GM20431 (cell line): ENCODE data around the gene MYO19.

Experiments
- in situ Hi-C: fragments of 300-500 bp; cut with MseI, MboI; formaldehyde crosslinking; loops from one replicate; pipeline ENCODE4 v1.15.0; 2020; ENCODE audit warnings: low sequenced_read_pairs; ENCODE audit not compliant: unreplicated experiment

The MYO19 gene, protein sequence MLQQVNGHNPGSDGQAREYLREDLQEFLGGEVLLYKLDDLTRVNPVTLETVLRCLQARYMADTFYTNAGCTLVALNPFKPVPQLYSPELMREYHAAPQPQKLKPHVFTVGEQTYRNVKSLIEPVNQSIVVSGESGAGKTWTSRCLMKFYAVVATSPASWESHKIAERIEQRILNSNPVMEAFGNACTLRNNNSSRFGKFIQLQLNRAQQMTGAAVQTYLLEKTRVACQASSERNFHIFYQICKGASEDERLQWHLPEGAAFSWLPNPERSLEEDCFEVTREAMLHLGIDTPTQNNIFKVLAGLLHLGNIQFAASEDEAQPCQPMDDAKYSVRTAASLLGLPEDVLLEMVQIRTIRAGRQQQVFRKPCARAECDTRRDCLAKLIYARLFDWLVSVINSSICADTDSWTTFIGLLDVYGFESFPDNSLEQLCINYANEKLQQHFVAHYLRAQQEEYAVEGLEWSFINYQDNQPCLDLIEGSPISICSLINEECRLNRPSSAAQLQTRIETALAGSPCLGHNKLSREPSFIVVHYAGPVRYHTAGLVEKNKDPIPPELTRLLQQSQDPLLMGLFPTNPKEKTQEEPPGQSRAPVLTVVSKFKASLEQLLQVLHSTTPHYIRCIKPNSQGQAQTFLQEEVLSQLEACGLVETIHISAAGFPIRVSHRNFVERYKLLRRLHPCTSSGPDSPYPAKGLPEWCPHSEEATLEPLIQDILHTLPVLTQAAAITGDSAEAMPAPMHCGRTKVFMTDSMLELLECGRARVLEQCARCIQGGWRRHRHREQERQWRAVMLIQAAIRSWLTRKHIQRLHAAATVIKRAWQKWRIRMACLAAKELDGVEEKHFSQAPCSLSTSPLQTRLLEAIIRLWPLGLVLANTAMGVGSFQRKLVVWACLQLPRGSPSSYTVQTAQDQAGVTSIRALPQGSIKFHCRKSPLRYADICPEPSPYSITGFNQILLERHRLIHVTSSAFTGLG

DNA sequence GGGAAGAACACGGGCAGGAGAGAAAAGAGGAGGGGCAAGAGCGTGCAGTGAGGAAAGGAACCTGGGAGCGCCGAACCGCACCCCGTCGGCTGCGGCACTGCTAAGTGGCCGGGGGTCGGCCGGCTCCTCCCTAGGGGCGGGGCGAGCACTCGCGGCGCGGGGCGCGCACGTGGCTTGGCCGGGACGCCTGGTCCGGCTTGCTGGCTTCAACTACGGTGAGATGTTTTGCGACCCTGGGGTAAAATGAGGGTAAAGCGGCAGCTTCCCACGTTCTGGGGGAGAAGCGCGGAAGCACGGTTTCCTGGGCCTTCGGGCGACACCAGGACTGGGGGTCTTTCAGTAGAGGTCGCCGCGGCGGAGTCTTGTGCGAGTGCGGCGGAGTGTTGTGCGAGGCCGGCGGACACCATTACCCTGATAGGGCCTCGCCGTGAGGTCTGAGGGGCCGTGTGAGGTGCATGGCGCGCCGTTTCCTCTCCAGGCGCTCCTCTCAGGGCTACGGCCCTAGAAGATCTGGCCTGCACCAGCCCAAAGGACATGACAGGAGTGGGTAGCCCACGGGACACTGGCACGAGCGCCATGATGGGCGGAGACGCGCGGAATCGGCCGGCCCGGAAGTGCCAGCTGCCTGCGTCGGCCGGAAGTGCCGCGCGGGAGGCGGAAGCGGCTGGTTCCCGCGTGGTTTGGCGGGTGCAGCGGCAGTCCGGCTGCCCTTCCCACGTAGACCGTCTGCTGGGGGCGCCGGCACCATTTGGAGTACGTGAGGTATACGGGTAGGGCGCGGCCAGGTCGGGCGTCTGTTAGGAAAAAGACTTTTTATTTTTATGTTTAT, at the start of gene MYO19, which contains the start of gene PIGW:
Gene MYO19, minus strand, starts transcription at position 29 of the 829 bp plus-strand sequence. CDS start 2,330 bp downstream, outside the sequence.
Gene PIGW, plus strand, starts transcription at position 148 of the 829 bp plus-strand sequence. CDS start 2,115 bp downstream, outside the sequence.
- in situ Hi-C loops, result no loop called here

DNA sequence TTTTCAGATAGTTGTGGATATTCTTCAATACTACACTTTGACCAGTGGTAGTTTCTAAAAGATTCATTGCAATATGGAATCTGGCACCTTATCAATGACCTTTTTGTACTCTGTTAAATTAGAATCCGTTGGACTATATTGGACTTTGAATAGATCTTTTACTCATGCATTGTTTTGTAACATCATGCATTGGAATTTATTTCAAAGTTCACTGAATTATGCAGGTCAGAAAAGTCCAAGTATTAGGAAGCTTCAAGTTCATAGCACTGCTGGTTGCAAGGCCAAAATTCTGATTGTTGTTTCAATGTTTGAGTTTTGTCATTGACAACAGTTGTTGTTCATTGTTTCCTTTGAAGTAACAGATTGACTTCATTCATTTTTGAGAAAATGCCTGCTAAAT, 49.1 kb upstream of the MYO19 start:
- in situ Hi-C loops, result no loop called here

DNA sequence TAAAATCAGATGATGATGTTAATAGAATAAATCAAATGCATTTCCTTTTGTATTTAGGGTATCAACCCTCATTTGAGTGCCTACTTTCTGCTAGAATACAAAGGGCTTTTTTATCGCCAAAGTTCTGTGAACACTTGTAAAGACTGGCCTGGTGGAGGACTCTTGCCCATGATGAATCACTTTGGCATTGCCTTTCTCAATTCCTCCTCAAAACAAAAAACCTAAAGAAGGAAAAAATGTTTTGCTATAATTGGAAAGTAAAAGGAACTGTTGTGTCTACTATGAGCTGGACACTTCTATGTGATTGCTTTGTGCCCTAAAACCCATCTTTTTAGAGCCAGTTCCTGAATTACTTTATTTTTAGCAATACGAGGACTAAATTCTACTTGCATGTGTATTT, 44.0 kb upstream of the MYO19 start:
- in situ Hi-C loops, result no loop called here

DNA sequence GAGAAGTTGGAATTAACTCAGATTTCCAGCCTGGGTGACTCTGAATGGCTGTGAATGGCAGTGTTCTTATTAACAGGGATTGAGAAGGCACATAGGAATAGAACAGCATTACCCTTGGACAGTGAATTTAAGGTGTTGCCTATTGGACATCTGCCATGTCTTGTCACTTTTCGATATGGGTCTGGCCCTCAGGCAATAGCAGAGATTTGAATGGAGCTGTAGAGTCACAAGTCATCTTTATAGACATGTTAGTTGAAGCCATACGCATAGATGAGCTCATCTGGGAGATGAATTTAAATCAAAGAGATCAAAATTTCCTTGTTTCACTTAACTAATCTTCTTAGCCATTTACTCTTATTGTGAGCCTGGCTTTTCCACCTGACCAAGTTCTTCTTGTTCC, 42.1 kb upstream of the MYO19 start:
- in situ Hi-C loops, result no loop called here

DNA sequence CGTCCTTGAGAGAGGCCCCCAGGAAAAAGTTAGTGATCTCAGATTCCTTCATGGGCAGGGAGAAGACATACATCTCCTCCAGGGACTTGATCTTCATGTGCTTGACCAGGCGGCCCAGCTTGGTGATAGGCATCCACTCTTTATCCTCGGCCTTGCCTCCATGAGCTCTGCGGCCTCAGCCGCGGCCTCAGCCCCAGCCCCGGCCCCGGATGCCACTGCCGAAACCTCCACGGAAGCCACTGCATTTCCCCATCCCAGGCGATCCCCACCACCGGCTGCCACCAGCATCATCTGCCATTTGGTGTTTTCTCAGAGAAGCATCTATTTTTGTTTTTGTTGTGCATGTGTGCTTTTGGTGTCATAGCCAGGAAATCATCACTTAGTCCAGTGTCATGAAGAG, 40.4 kb upstream of the MYO19 start:
- in situ Hi-C loops, result no loop called here

DNA sequence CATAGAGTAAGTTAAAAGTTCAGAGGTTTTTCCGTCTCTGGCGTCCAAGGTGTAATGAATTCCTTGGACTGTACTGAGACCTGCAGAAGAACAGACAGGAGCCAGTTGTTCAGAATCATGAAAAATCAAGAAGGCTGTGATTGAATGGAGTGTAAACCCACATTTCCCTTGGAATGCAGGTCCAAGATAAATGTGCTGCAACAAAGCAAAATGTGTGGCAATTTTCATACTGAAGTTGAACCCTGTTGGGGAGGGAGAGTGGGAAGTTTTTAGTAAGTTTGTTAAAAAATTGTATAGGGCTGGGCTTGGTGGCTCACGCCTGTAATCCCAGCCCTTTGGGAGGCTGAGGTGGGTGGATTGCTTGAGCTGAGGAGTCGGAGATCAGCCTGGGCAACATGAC, 31.4 kb upstream of the MYO19 start:
- in situ Hi-C loops, result no loop called here

DNA sequence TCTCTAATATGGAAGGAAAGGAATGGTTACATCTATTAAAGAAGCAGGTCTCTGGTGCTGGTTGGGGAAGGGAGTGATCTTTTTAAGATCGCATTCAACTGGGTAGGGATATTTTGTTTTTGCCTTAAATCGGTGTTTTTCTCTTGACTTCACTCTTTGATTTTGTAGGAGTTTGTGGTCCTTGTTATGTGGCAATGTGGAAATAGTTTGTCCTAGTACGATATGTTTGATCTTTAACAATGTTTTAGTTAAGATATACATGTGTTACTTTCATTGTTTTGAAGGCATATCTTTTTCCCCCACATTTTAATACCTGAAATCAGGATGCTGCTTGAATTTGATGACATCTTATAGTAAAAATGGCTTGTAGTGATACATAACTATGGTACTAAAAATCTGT, 18.8 kb upstream of the MYO19 start:
- in situ Hi-C loops, result no loop called here

DNA sequence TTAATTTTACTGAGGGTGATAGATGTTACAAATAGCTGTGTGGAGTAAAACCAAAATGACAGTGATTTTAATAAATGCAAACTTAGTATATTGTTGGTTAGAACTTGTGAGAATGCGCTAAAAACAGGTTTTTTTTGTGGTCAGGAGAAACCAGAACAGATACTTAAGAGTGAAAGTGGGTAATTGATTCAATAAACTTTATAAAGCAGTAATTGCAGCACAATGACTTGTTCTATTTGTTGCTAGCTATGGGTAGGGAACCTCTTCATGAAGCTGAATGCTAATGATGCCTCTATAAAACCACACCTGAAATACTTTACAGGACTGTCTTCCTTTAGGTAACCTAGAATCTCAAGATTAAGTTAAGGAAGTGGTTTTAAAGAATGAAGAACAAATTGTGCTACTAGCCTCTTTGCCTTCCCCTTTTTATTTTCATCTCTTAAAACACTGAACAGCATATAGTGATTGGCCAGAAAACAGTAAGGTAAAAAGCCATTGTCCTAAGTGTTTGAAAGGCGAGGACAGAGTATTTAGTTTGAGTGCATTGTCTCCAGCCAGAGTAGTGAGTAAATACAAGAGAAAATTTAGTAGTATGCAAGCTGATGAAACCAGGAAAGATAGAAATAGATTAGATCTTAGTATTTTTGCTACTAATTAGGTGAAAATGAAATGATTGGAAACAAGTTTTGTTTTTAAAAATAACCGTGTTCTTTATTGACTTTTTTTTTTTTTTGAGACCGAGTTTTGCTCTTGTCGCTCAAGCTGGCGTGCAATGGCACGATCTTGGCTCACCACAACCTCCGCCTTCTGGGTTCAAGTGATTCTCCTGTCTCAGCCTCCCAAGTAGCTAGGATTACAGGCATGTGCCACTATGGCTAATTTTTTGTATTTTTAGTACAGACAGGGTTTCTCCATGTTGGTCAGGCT, 16.1 kb upstream of the MYO19 start:
- in situ Hi-C loops, result no loop called here

DNA sequence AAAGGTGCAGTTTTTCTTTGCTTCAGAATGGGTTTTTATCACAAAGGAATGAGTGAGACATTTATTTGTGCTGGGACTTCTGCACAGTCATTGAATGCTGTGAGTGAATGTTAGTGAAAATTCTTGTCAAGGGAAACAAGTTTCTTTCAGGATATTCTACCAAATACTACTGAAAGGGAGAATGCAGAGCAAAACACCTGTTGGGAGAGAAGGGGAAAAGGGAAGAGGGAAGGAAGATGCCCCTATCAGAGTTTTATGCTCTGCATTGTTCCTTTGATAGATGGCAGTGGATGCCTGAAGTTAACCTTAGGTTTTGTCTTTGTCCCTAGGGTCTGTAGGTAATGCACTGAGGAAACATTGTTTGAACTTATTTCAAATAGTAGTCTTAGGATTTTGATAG, 13.1 kb upstream of the MYO19 start:
- in situ Hi-C loops, result no loop called here

DNA sequence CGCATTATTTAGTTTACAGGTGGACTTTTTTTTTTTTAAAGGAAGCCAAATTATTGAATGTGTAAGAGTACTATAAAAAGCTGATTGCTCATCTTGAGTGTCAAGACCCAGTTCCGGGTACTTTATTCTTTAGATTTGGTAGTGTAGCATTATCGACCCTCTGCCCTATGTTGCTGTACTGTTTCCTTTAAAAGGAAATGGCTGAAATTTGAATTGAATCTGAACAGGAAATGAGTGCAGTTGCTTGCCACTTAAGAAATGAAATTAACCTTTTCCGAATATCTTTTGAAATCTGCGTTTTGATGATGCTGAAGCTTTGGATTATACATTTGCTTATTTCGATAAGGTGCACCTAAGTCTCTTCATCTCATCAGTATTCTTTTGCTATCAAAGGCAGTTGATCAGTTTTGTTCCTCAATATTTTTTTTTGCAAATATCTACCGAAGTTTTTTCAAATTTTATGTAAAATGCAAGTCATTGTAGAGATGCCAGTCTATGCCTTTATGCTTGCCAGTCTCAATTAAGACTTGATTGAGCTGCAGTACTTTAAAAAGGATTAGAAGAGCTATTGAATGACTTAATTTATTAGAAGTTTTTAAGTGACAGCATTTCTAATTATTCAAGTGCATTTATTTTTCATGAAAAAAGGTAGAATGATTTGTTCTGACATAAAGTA, 11.9 kb upstream of the MYO19 start:
- in situ Hi-C loops, result no loop called here

DNA sequence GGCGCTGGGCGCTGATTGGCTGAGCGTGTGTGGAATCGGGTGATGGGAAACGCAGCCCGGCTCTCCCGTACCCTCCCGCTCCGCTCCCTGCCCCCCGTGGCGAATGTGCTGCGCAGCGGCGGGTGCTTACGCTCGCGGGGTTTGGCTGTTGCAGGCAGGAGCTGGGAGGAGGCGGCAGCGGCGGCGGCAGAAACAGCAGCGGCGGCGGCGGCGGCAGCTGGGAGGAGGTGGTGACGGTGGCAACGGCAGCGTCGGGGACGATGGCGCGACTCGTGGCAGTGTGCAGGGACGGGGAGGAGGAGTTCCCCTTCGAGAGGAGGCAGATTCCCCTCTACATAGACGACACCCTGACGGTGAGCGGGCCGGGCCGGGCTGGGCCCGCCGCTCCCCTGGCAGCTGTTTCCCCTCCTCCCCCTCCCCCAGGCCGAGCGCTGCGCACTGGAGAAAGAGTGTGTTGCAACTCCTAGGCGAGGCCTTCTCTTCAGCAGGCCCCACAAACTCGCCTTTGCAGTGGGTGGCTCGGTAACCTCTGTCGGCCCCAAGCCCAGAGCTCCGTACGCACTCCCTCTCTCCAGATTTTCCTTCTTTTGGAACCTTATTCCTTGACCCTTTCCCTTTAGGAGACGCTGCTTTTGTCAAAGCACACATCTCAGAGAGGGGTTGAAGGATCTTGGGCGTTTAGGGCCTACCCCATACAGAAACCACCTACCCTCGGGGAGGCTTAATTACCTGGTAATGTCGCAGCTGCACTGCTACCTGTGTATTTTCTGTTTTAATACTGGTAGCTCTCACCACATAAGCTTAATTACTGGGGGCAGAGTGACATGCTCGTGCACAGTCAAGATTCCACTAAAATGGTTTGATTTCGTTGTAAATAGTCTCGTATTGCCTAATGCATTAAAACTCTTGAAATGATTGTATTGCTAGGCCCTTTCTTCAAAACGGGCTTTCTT, 11.1 kb upstream of the MYO19 start:
- in situ Hi-C loops, result no loop called here

DNA sequence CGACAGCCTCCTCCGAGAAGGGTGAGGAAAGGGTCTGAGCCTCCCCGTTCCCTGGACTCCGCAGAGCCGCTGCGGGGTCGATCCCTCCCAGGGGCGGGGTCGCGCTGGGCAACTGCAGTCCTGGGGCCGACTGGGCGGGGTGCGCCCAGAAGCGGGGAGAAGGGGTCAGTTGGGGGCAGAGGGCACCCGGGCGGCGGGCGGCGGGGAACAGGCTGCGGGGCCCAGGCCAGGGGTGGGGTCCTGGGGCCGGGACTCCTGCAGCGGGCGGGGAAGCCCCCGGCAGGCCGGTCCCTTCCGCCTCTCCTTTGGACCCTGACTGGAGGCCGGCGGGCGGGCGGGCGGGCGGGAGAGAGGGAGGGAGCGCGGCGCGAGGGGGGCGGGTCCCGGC, 10.4 kb upstream of the MYO19 start:
- in situ Hi-C loops, result no loop called here

DNA sequence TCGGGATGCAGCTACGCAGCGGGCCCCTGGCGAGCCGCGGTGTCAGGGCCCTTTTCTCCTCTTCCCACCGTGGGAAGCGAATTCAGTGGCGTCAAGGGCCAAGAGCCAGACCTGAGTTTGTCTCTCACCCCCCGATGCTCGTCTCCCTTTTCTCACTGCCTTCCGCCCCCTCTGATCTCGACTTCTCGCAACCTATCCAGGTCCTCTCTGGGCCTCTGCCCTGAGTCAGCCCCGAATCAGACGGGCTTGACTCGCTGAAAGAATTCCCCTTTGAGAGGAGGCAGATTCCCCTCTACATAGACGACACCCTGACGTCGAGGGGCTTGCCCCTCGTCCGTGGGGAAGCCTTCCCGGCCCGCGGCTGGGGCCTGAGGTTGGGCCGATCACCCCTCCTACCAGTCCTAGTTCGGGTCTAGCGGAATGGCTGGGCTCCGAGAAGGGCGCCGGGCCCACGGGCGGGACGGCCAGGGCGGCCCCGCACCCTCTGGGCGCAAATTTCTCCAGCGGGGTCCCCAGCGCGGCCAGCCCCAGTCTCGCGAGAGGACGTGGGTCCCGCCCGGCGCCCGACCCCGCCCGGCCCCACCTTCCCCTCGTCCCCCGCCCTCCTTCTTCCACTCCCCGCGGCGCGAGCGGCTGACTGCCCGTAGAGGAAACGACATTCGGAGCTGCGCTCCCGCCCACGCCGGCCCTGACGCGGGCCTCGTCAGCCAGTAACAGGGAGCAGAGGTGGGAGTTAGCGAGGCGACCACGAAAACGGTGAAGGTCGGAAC, 9.8 kb upstream of the MYO19 start, which contains the start of gene GGNBP2:
Gene GGNBP2, plus strand, starts transcription at position 613 of the 770 bp plus-strand sequence. CDS start 806 bp downstream, outside the sequence.
- in situ Hi-C loops, result no loop called here

DNA sequence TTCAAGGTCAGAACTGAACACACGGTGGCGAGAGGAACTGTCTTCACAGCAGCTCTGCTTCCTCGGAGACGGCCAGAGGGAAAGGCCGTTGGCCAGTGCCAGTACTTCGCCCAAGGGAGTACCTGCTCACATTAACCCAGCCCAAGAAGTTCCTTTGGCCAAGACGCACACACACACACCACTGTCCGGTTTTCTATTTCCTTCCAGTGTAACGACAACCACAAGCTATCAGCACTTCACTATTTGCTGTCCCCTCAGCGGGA, 9.3 kb upstream of the MYO19 start:
- in situ Hi-C loops, result no loop called here

DNA sequence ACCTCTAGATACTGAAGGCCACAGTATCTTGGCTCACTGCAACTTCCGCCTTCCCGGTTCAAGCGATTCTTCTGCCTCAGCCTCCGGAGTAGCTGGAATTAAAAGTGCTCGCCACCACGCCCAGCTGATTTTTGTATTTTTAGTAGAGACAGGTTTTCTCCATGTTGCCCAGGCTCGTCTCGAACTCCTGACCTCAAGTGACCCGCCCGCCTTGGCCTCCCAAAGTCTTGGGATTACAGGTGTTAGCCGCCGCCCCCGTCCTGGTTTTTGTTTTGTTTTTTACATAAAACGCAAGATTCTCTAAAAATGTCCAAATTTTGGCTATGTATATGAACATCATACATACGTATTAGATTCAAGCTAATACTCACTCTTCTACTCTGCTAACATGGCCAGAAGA, 8.1 kb upstream of the MYO19 start:
- in situ Hi-C loops, result no loop called here

DNA sequence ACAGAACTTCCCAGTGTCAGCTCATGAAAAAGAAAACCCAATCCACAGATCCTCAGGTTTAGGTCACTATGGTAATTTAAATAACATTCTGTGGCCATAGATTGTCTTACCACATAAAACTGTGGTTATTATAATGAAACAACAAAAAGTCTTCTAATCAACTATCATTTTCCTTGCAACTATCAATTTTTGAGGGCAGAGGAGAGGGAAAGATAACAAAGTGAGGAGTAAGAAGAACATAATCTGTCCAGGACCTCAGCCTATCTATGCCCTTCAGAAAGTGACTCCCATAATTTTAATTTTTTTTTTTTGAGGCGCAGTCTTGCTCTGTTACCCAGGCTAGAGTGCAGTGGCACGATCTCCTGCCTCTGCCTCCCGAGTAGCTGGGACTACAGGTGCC, 6.0 kb upstream of the MYO19 start:
- in situ Hi-C loops, result no loop called here

DNA sequence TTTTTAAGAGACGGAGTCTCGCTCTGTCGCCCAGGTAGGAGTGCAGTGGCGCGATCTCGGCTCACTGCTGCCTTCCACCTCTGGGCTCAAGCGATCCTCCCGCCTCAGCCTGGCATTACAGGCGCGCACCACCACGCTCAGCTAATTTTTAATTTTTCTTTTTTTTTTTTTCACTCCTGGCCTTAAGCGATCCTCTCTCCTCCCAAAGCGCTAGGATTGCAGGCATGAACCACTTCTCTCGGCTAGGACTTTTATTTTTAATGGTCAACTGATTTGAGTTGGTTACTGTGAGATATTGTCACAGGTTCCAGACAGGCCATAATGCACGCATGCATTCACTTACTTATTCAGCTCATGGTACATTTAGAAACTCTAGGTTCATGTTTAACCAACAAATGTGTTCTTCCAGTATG, 1.0 kb upstream of the MYO19 start:
- in situ Hi-C loops, result no loop called here
